ENCODE data around the gene NUP210. TPM values are rescaled to one million over a fixed set of nuclear protein-coding genes. Genes with fewer than 3 reads are reported as not detected.
A peak's percentile ranks its signal among the peaks of the same experiment; 100 is the strongest.

NUP210 gene
- total RNA-seq, 2 experiments from 2014 or later: 196 to 204 TPM

DNA sequence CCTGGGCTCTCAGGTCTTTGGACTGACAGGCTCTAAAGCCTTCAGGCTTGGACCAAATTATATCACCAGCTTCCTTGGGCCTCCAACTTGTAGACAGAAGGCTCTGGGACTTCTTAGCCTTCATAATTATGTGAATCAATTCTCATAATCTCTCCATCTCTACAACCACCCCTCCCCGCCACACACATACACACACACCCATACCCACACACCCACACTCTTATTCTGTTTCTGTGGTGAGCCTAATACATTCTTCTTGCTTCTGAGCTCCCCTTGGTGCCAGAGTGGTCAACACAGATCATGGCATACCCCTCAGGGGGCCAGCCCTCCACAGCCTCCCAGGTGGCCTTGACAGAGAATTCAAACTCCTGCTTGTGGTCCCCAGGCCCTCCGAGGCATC is 5.6 kb upstream of the NUP210 start:
- no peak for DNase-seq
- H3K4me1 Mint-ChIP-seq: peaks cover 63% of the 10 kb centered on the region
- H3K27me3 Mint-ChIP-seq: no peaks in the 10 kb centered on the region
- H3K27ac Mint-ChIP-seq: no peak overlapping the region
- peaks cover 5% of the 10 kb centered on the region for H3K36me3 Mint-ChIP-seq (ENCODE audit: low read depth)
- H3K9me3 Mint-ChIP-seq: peaks cover 6% of the 10 kb centered on the region
- ChIA-PET CTCF (interaction anchor here (0.7 to 1.5 kb wide), 2 partner anchors 27 to 376 kb away, joined by 3 to 5 read pairs; no protein-coding TSS in a partner anchor), POLR2A (no interaction called here)
- no peak overlapping the region for H3K4me3 Mint-ChIP-seq

DNA sequence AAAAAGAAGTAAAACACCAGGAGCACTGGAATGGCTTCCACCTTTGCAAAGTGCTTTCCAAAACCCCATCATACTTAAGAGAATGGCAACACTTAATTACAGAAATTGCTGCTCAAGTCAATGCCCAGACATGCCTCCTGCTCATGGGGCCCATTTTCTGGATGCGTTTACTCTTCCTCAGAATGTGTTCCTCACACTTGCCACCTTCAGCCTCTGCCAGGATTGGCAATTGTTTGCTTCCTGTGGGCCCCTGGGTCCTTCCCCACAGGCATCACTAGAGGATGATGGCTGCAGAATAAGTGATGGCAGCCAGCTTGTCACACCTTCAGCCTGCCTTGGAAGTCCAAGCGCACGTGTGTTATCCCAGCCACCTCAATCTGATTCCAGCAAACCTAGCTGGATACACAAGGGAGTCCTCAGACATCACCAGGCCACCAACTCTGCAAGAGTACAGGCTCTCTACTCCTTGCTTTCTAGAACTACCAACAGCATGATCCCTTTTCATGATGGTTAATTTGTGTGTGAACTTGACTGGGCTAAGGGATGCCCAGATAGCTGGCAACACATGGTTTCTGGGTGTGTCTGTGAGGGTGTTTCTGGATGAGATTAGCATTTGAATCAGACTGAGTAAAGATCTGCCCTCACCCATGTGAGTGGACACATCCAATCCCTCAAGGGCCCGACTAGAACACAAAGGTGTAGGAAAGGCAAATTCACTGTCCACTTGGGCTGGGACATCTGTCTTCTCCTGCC is 4.9 kb upstream of the NUP210 start:
- H3K27ac Mint-ChIP-seq: no peak overlapping the region
- ChIA-PET POLR2A (no interaction called here), CTCF (interaction anchor here (0.7 to 1.5 kb wide), 3 partner anchors 15 to 44 kb away, joined by 3 to 5 read pairs (median 3); no protein-coding TSS in a partner anchor)
- H3K4me1 Mint-ChIP-seq: peaks cover 64% of the 10 kb centered on the region
- peaks cover 5% of the 10 kb centered on the region for H3K9me3 Mint-ChIP-seq
- peaks cover 6% of the 10 kb centered on the region for H3K36me3 Mint-ChIP-seq (ENCODE audit: low read depth)
- no peak for DNase-seq
- H3K4me3 Mint-ChIP-seq: no peak overlapping the region
- H3K27me3 Mint-ChIP-seq: no peaks in the 10 kb centered on the region

DNA sequence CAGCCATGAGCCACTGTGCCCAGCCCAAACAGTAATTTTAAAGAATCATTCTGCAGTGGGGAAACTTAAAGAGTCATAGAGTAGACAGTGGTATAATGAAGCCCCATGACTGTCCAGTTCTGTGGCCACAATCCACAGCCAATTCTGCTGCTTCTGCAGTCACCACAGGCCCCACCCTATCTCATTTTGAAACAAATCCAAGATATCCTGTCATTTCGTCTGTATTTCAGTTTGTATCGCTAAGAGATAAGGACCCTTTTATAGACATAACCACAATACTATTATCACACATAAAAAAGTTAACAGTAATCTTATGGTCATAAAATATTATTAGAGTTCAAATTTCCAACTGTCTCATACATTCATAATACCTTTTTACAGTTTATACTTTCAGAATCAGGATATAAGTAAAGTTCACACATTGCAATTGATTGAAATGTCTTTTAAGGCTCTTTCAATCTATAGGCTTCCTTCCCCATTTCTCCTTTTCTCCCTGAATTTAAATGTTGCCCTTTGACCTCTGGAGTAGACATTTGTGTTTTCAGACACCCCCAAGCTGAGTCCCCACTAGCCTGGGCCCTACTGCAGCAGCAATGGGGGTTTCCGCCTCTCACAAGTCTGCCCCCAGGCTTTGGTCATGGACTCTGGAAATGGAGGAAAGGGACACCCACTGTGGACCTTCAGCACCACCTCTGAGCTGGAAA is 4.2 kb upstream of the NUP210 start:
- ChIA-PET CTCF (interaction anchor here (0.7 to 0.8 kb wide), 2 partner anchors 15 to 43 kb away, joined by 3 read pairs; no protein-coding TSS in a partner anchor), POLR2A (no interaction called here)
- Mint-ChIP-seq H3K9me3 (peaks cover 2% of the 10 kb centered on the region), H3K27ac (no peak overlapping the region), H3K4me1 (peaks cover 61% of the 10 kb centered on the region), H3K27me3 (no peaks in the 10 kb centered on the region), H3K4me3 (no peak overlapping the region), H3K36me3 (ENCODE audit: low read depth) (peaks cover 4% of the 10 kb centered on the region)
- no peak for DNase-seq

DNA sequence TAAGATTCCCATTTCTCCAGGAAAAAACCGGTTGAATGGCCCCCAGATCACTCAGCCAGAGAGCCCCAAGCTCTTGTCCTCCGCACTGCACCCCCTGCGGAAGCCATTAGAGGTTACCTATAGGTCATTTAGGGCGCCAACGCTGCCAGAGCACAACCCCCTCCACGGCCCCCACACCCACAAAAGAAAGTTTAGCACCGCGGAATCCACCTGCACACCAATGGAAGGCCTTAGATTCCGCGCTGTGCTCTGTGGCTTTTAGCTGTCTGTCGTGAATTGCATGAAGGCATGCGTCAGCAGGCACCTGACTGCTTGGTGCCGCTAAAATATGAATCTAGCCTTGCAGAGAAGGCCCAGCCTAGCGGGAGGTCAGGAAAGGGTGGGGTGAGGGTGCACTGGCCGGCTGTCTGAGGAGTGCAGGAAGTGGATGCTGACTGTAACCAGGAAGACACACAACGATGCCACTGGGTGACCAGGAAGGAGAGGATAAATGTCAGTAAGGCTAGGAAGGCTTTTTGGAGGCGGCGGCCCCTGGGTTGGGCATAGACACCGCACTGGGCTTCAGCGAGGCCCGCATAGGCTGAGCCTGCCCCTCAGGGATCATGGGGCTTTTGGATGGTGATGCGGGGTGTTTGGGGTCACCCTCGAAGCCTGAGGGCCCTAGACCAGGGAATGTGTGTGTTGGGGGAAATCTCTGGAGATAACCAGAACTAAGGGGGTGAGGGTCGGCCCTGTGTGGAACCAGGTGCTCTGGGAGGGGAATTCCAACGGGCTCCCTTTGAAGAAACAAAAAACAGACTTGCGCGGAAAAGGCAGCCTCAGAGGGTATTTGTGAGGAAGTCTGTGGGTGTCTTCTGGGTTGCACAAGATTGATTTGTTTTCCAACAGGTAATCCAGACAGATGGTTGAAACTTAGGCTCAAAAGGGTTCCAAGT is 976 bp upstream of the NUP210 start:
- CTCF ChIA-PET: interaction anchor here (0.8 to 2.8 kb wide), 3 partner anchors 17 to 35 kb away, joined by 3 to 10 read pairs (median 3); no protein-coding TSS in a partner anchor
- Mint-ChIP-seq H3K4me1 (peaks cover 65% of the 10 kb centered on the region), H3K36me3 (ENCODE audit: low read depth) (peaks cover 28% of the 10 kb centered on the region), H3K27ac (peak overlapping the region; percentile 98), H3K4me3 (peak overlapping the region; percentile 92), H3K9me3 (no peaks in the 10 kb centered on the region), H3K27me3 (no peaks in the 10 kb centered on the region)
- DNase-seq: peak; percentile 82
- POLR2A ChIA-PET: no interaction called here

DNA sequence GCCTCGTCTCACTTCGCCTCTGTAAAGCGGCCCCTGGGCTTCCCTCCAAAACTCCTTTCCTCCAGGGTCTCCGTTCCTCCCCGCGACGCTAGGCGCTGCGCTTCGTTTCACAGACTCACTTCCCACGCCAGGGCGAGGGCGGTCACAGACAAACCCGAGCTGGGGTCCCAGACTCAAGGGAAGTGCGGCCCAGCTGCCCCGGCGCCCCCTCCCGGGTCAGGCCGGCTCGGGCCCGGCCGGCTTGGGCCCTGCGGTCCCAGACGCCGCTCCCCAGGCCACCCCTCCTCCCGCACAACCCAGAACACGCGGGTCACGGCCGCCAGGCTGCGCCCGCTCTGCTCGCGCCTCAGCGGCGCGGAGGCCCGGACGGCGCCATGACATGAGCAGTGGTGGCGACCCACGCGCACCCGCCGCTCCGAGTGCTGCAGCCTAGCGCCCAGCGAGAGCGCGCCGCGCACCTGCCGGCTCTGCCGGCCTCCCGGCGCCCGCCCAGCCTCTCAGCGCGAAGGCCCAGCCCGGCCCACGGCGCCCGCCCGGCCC is 547 bp downstream of the NUP210 start:
- H3K27ac Mint-ChIP-seq: peak overlapping the region; percentile 87
- H3K4me1 Mint-ChIP-seq: peaks cover 65% of the 10 kb centered on the region
- ChIA-PET CTCF (interaction anchor here (1.0 to 4.7 kb wide), 5 partner anchors 8 to 73 kb away, joined by 3 to 26 read pairs (median 7); no protein-coding TSS in a partner anchor), POLR2A (no interaction called here)
- H3K4me3 Mint-ChIP-seq: peak overlapping the region; percentile 90
- H3K36me3 Mint-ChIP-seq (ENCODE audit: low read depth): peaks cover 33% of the 10 kb centered on the region
- no peaks in the 10 kb centered on the region for H3K27me3 Mint-ChIP-seq
- H3K9me3 Mint-ChIP-seq: no peaks in the 10 kb centered on the region
- peak; percentile 59 for DNase-seq

DNA sequence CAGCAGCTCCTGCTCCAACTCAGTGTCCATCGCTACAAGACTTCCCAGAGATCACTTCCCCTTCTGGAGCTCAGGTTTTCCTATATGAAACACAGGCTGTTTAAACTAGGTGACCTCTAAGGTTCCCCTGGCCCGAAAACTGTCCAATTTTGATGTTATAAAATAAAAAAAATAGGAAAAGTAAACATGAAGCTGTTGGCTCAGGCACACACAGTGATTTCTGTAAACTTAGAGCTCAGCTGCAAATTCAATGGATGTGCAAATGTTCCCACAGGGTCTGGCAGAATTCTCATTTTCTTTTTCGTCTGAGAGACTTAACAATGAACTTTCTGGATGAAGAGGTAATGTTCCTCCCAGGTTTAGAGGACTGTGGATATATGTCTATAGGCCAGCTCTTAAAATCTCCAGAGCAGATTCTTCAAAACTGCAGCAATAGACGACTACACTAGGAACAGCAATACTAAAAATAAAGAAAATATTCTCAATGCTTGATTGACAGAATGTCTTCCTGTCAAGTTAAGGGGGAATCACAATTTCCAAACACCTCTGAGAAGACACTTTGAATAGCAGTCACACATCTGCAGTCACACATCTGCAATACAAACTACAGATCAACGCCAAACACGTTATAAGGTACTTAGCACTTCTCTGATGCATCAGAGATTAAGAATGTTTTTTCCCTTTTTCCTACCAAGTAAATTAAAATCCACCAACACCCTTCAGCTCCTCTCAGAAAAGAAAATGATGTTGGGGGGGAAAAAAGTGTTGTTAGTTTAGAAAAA is 2.8 kb downstream of the NUP210 start:
- Mint-ChIP-seq H3K4me1 (peaks cover 71% of the 10 kb centered on the region), H3K27ac (peak overlapping the region; percentile 94), H3K27me3 (no peaks in the 10 kb centered on the region), H3K4me3 (peak overlapping the region; percentile 90), H3K36me3 (ENCODE audit: low read depth) (peaks cover 40% of the 10 kb centered on the region), H3K9me3 (no peaks in the 10 kb centered on the region)
- ChIA-PET CTCF (interaction anchor here (0.6 to 4.7 kb wide), 9 partner anchors 10 to 707 kb away, joined by 3 to 26 read pairs (median 3); partner anchors contain the start of genes CHCHD4 and TMEM43), POLR2A (interaction anchor here (0.6 kb wide), 2 partner anchors 35 to 478 kb away, joined by 3 to 4 read pairs; no protein-coding TSS in a partner anchor)
- DNase-seq: no peak

DNA sequence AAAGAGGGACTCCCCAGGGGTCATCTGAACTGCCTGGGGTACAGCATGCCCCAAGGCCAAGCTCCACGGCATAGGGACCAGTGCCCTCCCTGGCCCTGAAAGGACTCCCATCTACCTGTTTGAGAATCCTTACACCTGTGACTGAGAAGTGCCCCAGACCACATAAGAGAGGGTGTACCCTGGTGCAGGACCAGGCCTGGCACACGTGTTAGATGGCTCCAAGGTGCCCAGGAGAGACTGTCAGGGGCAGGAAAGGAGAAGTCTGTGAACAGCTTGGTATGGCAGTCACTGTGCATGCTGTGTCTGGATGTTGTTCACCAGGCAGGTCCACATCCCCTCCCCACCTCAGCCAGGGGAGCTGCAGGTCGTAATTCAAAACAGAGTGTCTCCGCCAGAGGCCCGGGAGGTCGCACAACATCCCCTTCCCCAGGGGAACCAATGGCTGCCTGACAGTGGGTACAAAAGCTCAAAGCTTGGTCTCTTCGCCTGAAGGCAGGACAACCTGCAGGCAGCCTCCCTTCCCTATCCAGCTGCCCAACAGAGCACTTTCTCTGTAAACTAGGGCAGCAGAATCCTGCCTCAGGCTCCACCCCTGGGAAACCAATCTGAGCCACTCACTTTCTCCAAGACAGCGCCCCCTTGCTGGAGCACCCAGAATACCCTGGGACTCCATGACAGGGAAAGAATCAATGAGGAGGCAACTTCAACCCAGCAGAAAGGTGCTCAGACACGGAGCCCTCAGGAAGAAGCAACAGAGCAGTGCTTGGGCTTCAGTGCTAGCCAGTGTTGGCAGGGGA is 3.9 kb downstream of the NUP210 start:
- H3K4me1 Mint-ChIP-seq: peaks cover 63% of the 10 kb centered on the region
- peak; percentile 39 for DNase-seq
- H3K9me3 Mint-ChIP-seq: no peaks in the 10 kb centered on the region
- ChIA-PET POLR2A (interaction anchor here (0.6 kb wide), 1 partner anchor 479 kb away, joined by 3 read pairs; no protein-coding TSS in a partner anchor), CTCF (interaction anchor here (0.6 to 4.7 kb wide), 8 partner anchors 9 to 708 kb away, joined by 3 to 26 read pairs (median 4); partner anchors contain the start of genes CHCHD4 and TMEM43)
- H3K4me3 Mint-ChIP-seq: peak overlapping the region; percentile 90
- H3K27me3 Mint-ChIP-seq: no peaks in the 10 kb centered on the region
- H3K36me3 Mint-ChIP-seq (ENCODE audit: low read depth): peaks cover 43% of the 10 kb centered on the region
- peak overlapping the region; percentile 94 for H3K27ac Mint-ChIP-seq

DNA sequence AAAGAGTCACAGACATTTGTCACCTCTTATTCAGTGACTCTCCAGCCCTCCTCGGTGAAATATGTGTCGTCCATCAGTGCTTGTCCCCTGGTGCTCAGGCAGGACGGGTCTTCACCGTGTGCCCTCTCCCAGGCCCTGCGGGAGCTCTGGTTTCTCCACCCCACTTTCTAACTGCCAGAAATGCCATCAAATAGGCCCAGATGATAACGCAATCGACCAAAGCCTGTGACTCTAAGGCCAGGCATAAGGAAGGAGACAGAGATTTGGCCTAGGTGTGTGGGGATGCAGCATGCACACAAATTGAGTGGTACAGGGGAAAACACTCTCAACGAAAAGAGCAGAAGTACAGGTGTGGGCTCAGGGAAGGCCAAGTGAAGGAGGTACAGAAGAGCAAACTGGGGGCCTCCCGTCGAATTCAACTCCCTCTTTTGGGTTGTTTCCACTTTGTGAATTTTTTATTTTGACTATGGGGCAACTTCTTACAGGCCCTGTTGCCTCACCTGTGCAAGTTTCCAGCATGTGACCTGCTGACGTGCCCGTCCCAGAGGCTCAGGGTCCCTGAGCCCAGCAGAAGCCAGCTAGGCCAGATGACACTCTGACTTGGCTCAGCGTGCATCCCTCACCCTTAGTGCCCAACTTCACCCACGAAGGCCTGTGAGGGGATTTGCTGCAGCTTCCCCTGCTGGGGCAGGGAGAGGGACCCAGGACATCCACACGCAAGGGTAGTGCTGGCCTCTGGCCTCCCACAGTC is 4.7 kb downstream of the NUP210 start:
- Mint-ChIP-seq H3K27ac (peak overlapping the region; percentile 94), H3K4me3 (peak overlapping the region; percentile 90), H3K36me3 (ENCODE audit: low read depth) (peaks cover 43% of the 10 kb centered on the region), H3K27me3 (no peaks in the 10 kb centered on the region), H3K4me1 (peaks cover 59% of the 10 kb centered on the region), H3K9me3 (no peaks in the 10 kb centered on the region)
- POLR2A ChIA-PET: interaction anchor here (0.7 kb wide), 1 partner anchor 56 kb away, joined by 3 read pairs; no protein-coding TSS in a partner anchor
- CTCF ChIA-PET: interaction anchor here (0.9 to 4.7 kb wide), 5 partner anchors 8 to 37 kb away, joined by 3 to 26 read pairs (median 6); no protein-coding TSS in a partner anchor
- DNase-seq: no peak

DNA sequence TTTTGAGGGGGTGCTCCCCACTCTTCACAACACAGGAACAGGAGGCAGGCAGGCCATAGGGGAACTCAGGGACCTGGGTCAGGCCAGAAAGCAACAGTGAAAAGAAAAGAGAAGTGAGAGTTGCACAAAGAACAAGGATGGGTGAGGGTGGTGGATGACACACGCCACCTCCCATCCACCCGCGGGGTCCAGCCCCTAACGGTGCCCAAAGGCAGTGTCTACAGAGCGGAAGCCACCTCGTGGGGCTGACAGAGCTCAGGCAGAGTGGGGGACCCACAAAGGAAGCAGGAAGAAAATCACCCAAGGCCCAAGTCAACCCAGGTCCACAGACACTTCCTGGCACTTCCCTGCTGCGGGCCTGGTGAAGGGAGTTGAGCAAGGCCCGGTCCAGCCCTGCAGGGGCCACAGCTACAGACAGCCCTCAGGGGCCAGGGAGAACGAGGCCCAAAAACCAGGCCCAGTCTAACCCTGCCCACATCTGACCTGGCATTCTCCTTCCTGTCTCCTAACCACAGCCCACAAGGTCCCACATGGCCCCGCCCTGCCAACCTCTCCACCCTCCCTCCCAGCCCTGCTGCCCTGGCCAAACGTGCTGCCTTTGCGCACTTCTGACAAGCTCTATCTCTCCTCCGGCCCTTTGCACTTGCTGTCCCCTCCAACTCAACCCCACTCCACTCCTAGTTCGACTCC is 5.9 kb downstream of the NUP210 start:
- peak; percentile 78 for DNase-seq
- ChIA-PET POLR2A (interaction anchor here (0.7 kb wide), 1 partner anchor 57 kb away, joined by 3 read pairs; no protein-coding TSS in a partner anchor), CTCF (interaction anchor here (0.6 kb wide), 1 partner anchor 38 kb away, joined by 4 read pairs; no protein-coding TSS in a partner anchor)
- H3K4me3 Mint-ChIP-seq: peak overlapping the region; percentile 90
- H3K9me3 Mint-ChIP-seq: no peaks in the 10 kb centered on the region
- H3K27me3 Mint-ChIP-seq: no peaks in the 10 kb centered on the region
- H3K36me3 Mint-ChIP-seq (ENCODE audit: low read depth): peaks cover 48% of the 10 kb centered on the region
- H3K4me1 Mint-ChIP-seq: peaks cover 59% of the 10 kb centered on the region
- H3K27ac Mint-ChIP-seq: peak overlapping the region; percentile 94
